HG02981 (cell line): ENCODE results near the gene IP6K1.
"Not testable (repeated sequence)": the region's sequence is repeated elsewhere in the genome, so short reads cannot be mapped to it uniquely, and the experiment has no call there.

Experiments
- ATAC-seq: cut with Tn5 transposase; IDR thresholded peaks from one replicate; pipeline ENCODE4 v1.9.1; 2021; ENCODE audit warnings: mild to moderate bottlenecking, moderate library complexity; ENCODE audit not compliant: unreplicated experiment

The IP6K1 gene

DNA sequence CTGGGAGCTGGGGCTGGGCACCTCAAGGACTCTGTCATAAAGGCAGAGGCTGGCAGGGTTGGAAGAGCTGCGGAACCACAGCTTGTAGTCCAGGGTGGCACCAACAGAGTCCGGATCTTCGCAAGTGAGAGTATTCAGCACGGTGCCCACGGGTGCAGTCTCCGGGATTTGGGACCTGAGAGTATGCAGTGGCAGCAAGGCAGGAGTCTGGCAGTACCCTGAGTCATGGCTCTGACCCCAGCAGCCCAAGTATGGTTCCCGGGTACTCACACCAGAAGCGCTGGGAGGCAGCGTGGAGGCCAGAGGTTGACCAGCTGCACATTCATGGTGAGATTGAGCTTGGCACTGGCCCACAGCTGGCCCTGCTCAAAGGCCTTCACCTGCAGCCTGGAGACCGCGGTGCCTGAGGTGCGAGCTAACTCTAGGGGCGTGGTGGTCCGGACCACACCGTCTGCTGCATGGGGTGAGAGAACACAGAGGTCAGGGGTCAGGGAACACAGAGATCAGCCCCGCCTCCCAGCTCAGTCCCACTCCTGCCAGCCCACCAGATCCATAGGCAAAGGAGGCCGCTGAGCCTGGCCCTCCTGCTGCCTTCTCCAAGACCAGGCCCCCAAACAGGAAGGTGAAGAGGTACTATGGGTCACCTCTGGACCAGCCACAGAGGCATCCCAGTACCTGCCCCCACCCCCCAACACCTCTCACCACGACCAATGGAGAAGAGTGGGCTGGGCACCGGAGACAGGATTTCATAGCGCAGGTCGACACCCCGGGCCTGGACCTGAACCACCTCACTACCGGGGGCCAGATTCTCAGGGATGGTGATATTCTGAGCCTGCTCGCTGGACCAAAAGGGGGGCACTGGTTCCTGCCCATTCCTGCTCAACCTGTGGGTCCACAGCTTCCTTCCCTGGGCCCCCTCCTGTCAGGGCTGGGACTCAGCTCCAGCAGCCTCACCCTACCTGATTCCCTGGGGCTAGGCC lies 8.9 kb upstream of the IP6K1 start:
- ATAC-seq, result no peak

DNA sequence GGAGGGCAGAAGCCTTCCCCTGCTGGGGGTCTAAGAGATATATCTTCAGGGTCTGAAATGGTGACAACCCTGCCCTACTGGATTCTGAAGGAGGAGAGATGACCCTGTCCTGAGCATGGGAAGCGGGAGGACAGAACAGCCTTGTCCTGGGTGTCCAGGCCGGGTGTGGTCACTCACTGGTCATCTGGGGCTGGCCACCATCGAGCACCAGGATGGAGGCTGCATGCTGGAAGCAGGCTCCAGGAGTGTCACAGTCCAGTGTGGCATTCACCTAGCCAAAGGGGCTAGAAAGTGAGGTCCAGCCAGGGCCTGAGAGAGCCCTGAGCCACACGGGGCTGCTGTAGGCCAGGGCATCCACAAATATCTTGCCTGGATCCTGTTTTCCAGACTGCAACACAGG lies 8.1 kb upstream of the IP6K1 start:
- ATAC-seq, result no peak

GRCh38 chr3:49793486-49794085 lies 7.2 kb upstream of the IP6K1 start:
- ATAC-seq, result no peak

- no peak for ATAC-seq
These were observed 6.2 kb upstream of the IP6K1 start for GRCh38 chr3:49792371-49793150.

DNA sequence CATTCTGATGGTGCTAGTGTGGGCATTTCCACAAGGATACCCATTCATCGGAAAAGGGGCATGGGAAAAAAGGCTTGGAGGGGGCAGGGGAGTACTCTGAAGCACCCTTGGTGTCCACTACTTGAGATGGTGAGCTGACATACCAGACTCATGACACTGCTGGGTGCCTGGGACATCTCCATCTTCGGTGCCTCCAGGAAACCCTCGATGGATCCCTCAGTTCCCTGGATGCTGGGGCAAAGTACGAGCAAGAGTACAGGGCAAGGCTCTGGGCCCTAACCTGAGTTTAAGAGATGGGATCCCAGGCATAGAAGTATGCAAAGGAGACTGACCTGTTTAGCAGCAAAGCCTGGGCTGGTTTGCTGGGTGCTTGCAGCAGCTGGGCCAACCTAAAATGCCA lies 5.2 kb upstream of the IP6K1 start:
- ATAC-seq, result no peak

DNA sequence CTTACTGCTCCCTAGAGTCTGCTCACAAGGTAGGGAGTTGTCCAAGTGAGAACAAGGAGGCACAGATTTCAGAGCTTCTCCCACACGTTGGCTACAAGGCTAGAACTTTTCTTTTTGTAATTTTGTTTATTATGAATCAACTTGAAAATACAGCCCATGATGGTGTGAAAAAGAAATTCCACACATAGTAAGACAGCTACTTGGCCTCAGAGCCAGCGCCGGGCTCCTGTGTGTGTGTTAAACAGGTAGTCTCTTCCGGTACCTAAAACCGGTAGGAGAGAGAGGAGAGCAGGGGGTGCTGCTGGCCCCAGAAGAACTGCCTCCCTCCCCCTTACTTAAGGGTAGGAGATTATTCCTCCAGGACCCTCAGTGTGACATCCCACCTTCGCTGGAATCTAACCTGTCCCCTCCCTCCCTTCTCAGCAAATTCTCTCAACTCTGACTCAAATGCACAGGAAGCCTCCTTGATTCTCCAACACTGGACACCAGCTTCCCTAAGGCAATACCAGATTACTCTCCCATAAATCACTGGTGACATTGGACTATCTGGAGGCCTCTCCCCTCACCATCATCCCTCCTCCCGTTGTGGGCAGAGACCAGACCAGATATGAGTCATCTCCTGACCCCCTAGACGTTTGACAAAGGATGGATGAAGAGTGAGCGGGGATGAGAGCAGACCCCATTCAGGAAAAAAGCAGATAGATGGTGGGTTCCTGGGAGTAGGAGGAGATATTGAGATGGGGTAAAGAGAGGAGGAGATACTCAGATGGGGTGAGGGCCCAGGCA lies 4.5 kb upstream of the IP6K1 start:
- no peak for ATAC-seq

- ATAC-seq, result no peak
These were observed 1.7 kb upstream of the IP6K1 start for GRCh38 chr3:49788056-49788455.

DNA sequence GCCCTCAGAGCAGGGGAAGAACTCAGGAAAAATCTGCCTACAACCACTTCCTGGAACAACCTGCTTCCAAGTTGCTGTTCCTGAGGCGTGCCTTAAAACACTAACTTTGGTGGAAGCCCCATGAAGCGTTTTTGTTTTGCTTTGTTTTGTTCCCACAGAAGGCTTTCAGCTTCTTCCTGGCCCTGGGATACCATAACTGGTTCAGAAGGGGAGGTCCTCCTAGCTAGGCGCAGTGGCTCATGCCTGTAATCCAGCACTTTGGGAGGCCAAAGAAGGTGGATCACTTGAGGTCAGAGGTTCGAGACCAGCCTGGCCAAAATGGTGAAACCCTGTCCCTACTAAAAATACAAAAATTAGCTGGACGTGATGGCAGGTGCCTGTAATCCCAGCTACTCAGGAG lies 1.2 kb upstream of the IP6K1 start:
- ATAC-seq, result no peak

- ATAC-seq, result no peak
These were observed 781 bp upstream of the IP6K1 start for GRCh38 chr3:49787182-49787464.

DNA sequence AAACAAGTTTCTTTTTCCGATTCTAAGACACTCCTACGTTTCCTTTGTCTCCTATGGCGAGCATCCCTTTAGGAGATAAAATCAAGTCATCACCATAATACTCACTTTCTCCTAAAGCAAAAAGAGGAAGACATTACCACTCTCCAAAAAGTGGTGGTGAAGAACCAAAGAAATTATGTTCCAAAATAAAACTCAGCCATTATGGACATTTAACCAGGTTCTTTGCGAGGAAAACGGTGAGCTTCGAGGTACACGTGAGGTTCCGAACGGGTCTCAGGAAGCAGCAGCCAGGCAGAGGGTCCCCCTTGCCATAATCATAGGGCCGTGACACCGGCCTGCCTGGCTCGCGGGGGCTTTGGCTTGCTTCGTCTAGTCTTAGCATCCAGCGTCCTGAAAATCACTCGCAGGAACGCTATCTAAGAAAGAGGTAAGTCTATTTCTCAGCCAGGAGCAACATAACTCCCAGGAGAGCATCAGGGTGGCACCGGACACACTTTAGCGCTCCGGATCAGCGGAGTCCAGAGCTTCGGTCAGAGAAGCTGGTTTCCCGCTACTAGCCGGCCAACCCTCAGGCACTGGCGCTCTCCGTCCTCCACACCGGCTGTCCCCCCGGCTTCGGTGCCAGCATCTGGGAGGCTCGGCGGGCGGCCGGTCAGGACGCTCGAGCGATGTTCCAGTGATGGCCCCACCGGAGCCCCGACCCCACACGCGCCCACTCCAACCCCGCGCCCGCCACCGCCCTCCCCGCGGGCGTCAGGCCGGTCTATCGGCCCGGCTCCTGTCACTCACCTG lies 581 bp downstream of the IP6K1 start:
- ATAC-seq, result peak; percentile 46

DNA sequence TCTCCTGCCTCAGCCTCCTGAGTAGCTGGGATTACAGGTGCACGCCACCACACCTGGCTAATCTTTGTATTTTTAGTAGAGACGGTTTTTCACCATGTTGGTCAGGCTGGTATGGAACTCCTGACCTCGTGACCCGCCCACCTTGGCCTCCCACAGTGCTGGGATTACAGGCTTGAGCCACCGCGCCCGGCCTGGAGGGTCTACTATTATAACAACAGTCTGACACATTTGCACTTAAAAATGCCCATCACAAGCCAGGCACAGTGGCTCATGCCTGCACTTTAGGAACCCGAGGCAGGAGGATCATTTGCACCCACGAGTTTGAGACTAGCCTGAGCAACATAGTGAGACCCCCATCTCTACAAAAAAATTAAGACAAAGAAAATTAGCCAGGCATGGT lies 4.1 kb downstream of the IP6K1 start:
- not testable (repeated sequence) for ATAC-seq

DNA sequence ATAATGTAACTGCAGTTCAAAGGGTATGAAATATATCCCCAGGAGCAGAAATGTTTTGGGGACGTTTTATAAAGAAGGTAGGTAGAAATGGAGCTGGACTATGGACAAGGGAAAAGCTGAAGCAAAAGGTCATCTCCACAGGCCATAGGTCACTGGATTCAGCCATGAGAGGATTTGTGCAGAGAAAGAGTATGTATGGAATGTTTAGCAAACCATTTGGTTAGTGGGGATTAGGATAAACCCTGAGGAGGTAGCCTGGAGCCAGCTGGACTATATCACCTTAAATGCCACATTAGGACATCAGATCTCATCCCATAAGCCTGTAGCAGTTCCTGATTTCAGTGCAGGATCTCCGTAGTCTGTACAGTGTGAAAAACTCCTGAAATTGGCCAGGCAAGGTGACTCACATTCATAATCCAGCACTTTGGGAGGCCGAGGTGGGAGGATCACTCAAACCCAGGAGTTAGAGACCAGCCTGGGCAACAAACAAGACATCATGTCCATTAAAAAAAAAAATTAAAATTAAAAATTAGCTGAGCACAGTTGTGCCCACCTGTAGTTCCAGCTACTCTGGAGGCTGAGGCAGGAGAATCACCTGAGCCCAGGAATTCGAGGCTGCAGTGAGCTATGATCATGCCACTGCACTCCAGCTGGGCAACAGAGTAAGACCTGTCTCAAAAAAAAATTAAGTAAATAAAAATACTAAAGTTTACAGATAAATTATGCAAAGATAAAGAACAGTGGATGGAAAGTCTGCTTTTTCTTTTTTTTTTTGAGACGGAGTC lies 4.7 kb downstream of the IP6K1 start:
- no peak for ATAC-seq

DNA sequence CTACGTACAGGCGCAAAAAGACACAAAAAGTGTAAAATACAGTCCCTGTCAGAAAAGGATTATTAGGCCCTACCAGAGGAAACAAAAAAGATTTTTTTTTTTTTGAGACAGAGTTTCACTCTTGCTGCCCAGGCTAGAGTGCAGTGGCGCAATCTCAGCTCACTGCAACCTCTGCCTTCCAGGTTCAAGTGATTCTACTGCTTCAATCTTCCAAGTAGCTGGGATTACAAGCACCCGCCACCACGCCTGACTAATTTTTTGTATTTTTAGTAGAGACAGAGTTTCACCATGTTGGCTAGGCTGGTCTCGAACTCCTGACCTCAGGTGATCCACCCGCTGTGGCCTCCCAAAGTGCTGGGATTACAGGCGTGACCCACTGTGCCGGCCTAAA lies 5.4 kb downstream of the IP6K1 start:
- not testable (repeated sequence) for ATAC-seq

GRCh38 chr3:49780080-49780974 lies 6.0 kb downstream of the IP6K1 start:
- no peak for ATAC-seq

DNA sequence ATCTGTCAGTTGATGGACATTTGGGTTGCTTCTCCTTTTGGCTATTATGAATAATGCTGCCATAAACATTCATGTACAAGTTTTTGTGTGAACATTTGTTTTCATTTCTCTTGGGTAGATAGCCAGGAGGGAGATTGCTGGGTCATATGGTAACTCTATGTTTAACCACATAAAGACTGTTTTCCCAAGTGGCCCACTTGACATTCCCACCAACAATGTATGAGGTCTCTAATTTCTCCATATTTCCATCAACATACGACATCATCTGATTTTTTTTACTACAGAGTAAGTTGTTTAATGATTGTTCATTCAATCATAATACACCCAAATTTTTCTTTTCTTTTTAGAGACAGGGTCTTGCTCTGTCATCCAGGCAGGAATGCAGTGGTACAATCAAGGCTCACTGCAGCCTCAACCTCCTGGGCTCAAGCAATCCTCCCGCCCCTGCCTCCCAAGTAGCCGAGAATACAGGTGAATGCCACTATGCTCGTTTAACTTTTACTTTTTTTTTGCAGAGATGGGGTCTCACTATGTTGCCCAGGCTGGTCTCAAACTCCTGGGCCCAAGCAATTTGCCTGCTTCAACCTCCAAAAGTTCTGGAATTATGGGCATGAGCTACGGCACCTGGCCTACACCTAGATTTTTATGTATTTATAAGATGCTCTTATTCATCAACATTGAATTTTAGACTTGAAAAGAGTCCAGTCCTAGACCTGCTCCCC lies 6.8 kb downstream of the IP6K1 start:
- no peak for ATAC-seq

- not testable (repeated sequence) for ATAC-seq
These were observed 10.2 kb downstream of the IP6K1 start for GRCh38 chr3:49776101-49776500.

DNA sequence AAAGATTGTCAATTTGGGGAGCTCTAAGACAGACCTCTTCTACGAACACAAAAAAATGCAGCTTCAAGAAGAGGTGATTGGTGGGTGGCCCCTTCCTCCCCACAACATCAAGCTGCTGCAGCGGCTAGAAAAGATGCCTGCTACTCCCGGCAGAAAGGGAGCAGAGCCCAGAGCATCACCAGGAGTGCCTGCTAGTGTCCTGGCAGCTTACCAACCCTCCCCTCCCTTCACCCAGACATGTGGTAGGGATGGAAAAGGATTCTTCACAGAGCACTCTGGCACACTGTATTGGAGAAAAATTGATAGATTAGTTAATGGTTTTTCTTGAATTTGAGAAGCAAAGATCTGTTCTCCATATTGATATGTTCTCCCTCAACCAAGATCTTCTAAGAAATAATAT lies 10.8 kb downstream of the IP6K1 start:
- ATAC-seq, result no peak

DNA sequence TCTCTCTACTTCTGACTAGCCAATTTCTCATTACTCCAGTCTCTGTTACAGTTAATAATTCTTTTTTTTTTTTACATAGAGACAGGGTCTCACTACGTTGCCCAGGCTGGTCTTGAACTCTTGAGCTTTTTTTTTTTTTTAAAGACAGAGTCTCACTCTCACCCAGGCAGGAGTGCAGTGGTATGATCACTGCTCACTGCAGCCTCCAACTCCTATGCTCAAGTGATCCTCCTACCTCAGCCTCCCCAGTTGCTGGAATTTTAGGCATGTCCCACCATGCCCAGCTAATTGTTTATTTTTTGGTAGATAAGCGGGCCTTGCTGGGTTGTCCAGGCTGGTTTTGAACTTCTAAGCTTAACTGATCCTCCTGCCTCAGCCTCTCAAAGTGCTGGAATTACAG lies 13.6 kb downstream of the IP6K1 start:
- ATAC-seq, result no peak
